Measurements from ENCODE around the gene ATG7.

The ATG7 gene

GRCh38 chr3:11553436-11554235 lies 281.4 kb downstream of the ATG7 start:
- Histone ChIP-seq H3K4me3 (ENCODE audit: low read length) (no peak overlapping the region), H3K4me2 (ENCODE audit: low read length) (no peak overlapping the region), H3K9me3 (ENCODE audit: control insufficient read depth, insufficient read depth, low read length) (no peaks in the 10 kb centered on the region), H3K27me3 (ENCODE audit: control insufficient read depth, low read length) (no peaks in the 10 kb centered on the region), H3K79me2 (ENCODE audit: control insufficient read depth, low read length) (peaks cover 21% of the 10 kb centered on the region), H3K9me2 (replicated peaks; ENCODE audit: control insufficient read depth, low read length) (no peaks in the 10 kb centered on the region), H3K36me3 (ENCODE audit: control insufficient read depth, low read length) (peaks cover 47% of the 10 kb centered on the region), H3K4me1 (ENCODE audit: control insufficient read depth, low read length) (peaks cover 37% of the 10 kb centered on the region), H3K27ac (ENCODE audit: low read depth, low read length) (no peak overlapping the region), H4K20me1 (ENCODE audit: control insufficient read depth, insufficient read depth, low read depth, low read length) (0 out of 2 replicates have a peak, but pooled peaks cover 5% of the 10 kb centered on the region), H3F3A (ENCODE audit: control insufficient read depth, insufficient read depth) (peaks cover 8% of the 10 kb centered on the region; the same call in 1 of the 2 replicates)
- no peak for TF ChIP-seq CTCF (IDR thresholded peaks at IDR 0.05; ENCODE audit: low read depth, low read length, poor library complexity, severe bottlenecking)
- no peak for TF ChIP-seq EZH2phosphoT487 (IDR thresholded peaks at IDR 0.05; ENCODE audit: borderline replicate concordance, low read length)

- H3K4me1 ChIP-seq (ENCODE audit: control insufficient read depth, low read length) = peaks cover 37% of the 10 kb centered on the region
- no peak overlapping the region for H3K4me2 ChIP-seq (ENCODE audit: low read length)
- H4K20me1 ChIP-seq (ENCODE audit: control insufficient read depth, insufficient read depth, low read depth, low read length) = 0 out of 2 replicates have a peak, but pooled peaks cover 5% of the 10 kb centered on the region
- H3K9me3 ChIP-seq (ENCODE audit: control insufficient read depth, insufficient read depth, low read length) = no peaks in the 10 kb centered on the region
- peaks cover 8% of the 10 kb centered on the region; the same call in 1 of the 2 replicates for H3F3A ChIP-seq (ENCODE audit: control insufficient read depth, insufficient read depth)
- TF ChIP-seq CTCF (IDR thresholded peaks at IDR 0.05; ENCODE audit: low read depth, low read length, poor library complexity, severe bottlenecking) = no peak
- no peak for TF ChIP-seq EZH2phosphoT487 (IDR thresholded peaks at IDR 0.05; ENCODE audit: borderline replicate concordance, low read length)
- no peaks in the 10 kb centered on the region for H3K27me3 ChIP-seq (ENCODE audit: control insufficient read depth, low read length)
- no peak overlapping the region for H3K27ac ChIP-seq (ENCODE audit: low read depth, low read length)
- peaks cover 53% of the 10 kb centered on the region for H3K36me3 ChIP-seq (ENCODE audit: control insufficient read depth, low read length)
- H3K79me2 ChIP-seq (ENCODE audit: control insufficient read depth, low read length) = peaks cover 21% of the 10 kb centered on the region
- H3K9me2 ChIP-seq (replicated peaks; ENCODE audit: control insufficient read depth, low read length) = no peaks in the 10 kb centered on the region
- no peak overlapping the region for H3K4me3 ChIP-seq (ENCODE audit: low read length)
Measured at GRCh38 chr3:11554236-11554610, 282.0 kb downstream of the ATG7 start.

GRCh38 chr3:11554666-11555065 lies 282.5 kb downstream of the ATG7 start:
- Histone ChIP-seq H4K20me1 (ENCODE audit: control insufficient read depth, insufficient read depth, low read depth, low read length) (0 out of 2 replicates have a peak, but pooled peaks cover 5% of the 10 kb centered on the region), H3K36me3 (ENCODE audit: control insufficient read depth, low read length) (peaks cover 57% of the 10 kb centered on the region), H3K27me3 (ENCODE audit: control insufficient read depth, low read length) (no peaks in the 10 kb centered on the region), H3K4me1 (ENCODE audit: control insufficient read depth, low read length) (peaks cover 33% of the 10 kb centered on the region), H3F3A (ENCODE audit: control insufficient read depth, insufficient read depth) (peaks cover 8% of the 10 kb centered on the region; the same call in 1 of the 2 replicates), H3K9me2 (replicated peaks; ENCODE audit: control insufficient read depth, low read length) (no peaks in the 10 kb centered on the region), H3K4me3 (ENCODE audit: low read length) (no peak overlapping the region), H3K79me2 (ENCODE audit: control insufficient read depth, low read length) (peaks cover 25% of the 10 kb centered on the region), H3K4me2 (ENCODE audit: low read length) (no peak overlapping the region), H3K9me3 (ENCODE audit: control insufficient read depth, insufficient read depth, low read length) (no peaks in the 10 kb centered on the region), H3K27ac (ENCODE audit: low read depth, low read length) (no peak overlapping the region)
- TF ChIP-seq CTCF (IDR thresholded peaks at IDR 0.05; ENCODE audit: low read depth, low read length, poor library complexity, severe bottlenecking) (no peak), EZH2phosphoT487 (IDR thresholded peaks at IDR 0.05; ENCODE audit: borderline replicate concordance, low read length) (no peak)

Measured in DOHH2 (cell line).